Endometrium (tissue), 2 donors: ENCODE measurements around the gene GPR143.

Experiments
- FAIRE-seq: peaks from 2 replicates; lab custom pipeline; 2012; peaks lifted over from hg19 to GRCh38; lab: Jason Lieb, UNC
- donor health status: control.
- donor health status: control.

GPR143 gene

GRCh38 chrX:9708086-9708485 lies 57.6 kb downstream of the GPR143 start:
- no peak for FAIRE-seq

DNA sequence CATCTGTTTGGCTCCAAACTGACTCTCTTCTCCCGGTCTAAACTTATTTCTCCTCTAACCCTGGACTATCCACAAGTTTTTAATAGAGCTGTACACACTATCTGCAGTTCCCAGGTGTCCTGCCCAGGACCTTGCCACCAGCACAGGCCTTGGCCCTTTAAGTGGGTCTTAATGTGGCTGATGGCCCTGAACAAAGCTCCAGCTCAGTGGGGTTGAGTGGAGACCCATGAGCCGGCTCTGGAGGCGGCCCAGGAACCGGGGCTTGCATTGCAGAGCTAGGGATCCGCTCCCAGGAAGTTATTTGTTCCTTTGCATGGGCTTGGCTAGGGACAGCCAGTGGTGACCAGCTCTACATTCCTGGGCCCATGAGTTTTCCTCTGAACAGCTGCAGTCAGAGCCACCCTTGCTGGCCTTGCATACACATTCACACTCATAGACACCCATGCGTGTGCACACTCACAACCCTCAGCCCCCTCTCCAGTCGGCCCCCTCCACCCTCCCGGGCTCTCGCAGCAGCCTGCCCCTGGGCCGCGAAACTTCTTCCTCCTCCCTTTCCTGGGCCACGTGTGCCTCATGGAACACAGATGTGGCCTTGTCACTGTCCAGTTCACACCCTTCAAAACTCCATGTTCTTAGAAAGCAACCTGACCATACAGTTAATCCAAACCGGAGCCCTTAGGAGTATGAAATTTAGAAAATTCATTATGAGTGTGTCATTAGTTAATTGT lies 58.2 kb downstream of the GPR143 start:
- no peak for FAIRE-seq

GRCh38 chrX:9706421-9706820 lies 59.2 kb downstream of the GPR143 start:
- FAIRE-seq: no peak

GRCh38 chrX:9704876-9705465 lies 60.7 kb downstream of the GPR143 start:
- no peak for FAIRE-seq

DNA sequence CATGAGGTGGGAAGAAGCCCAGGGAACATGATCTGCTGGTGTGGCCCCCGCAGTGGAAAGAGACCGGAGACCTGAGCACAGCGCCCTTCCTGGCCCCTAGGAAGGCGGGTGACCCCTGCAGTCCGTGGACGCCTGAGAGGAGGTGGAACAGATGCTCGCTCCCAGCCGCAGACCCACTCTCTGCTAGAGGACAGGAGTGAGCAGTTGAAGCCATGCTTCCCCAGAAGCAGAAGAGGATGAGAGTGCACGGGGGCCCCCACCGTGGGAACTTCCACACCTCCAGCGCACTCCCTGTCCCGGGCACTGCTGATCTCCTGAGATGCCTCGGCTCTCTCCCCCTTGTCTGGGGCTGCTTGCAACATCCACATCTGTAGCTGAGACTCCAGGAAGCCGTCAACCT lies 62.2 kb downstream of the GPR143 start:
- no peak for FAIRE-seq

- no peak for FAIRE-seq
Observed at GRCh38 chrX:9701790-9702189, 63.9 kb downstream of the GPR143 start.

DNA sequence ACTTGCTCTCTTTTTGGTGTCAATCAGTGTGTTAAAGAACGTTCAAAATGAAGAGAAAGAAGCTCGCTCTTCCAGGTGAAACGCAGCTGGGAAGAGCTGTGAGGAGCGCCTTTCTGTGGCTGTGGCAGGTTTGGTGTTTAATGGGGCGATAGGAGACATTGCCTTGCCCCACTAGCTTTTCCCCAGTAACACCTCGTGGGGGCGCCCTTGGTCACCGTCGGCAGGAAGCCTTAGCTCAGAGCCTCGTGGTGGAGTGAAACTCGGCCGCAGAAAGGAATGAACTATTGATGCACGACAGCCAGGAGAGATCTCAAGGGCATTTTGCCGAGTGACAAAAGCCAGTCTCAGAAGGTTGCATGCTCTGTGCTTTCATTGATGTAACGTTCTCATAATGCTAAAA lies 65.1 kb downstream of the GPR143 start:
- FAIRE-seq: no peak

DNA sequence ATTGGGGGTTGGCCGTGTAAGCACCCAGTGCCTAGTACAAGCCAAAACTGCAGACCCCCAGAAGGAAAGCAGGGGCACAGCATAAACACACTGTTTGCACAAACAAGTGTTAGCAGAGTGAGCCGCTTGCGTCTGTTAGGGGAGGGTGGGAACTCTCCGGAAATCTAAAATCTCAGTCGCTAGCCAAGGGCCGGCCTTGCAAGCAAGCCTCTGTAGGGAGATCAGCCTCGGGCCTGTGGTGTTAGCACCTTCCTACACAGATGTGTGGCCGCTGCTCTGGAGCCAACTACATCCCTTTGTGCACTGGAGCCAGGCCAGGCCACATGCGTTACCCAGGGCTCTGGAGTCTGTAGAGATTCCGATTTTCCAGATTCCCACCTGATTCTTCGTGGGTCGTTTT lies 67.1 kb downstream of the GPR143 start:
- no peak for FAIRE-seq

- FAIRE-seq: no peak
Observed at GRCh38 chrX:9693307-9694001, 72.2 kb downstream of the GPR143 start.

- no peak for FAIRE-seq
Observed at GRCh38 chrX:9690046-9690445, 75.6 kb downstream of the GPR143 start.

- no peak for FAIRE-seq
Observed at GRCh38 chrX:9688833-9689232, 76.8 kb downstream of the GPR143 start.

GRCh38 chrX:9687899-9688298 lies 77.7 kb downstream of the GPR143 start:
- no peak for FAIRE-seq

GRCh38 chrX:9683350-9683749 lies 82.3 kb downstream of the GPR143 start:
- FAIRE-seq: no peak

DNA sequence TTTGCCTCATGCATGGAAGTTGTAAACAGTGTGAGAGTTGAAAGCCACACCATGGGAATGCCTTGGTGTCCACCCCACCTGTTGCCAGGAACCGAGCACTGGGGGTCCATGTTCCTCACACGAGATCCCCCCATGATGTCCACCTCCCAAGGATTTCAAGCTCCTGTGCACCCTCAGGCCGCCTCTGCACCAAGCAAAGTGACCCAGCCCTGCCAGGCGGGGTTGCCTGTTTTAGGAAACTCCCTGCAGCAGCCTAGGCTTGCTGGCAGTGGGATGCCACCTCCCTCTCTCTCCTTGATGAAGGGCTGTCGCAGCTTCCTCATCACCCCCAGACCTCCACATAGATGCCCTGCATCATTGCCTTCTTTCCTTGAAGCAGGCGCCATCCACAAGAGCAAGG lies 82.8 kb downstream of the GPR143 start:
- FAIRE-seq: no peak

DNA sequence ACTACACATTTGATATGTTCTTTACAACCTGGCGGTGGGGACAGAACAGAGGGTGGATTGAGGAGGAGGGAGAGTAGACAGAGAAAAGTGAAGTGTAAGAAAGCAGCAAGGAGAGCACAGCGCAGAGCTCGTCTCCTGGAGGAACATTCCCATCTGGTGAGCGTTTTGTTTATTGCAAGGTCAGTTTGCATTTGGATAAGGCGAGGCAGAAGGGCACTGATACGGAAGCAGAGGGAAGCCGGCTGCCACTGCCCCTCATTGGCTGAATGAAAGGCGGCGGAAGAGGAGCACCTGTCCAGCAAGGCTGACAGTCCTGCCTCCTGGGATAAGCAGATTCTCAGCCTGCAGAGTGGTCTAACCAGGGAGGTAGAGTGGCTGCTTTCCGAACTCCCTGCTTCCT lies 83.2 kb downstream of the GPR143 start:
- no peak for FAIRE-seq

- no peak for FAIRE-seq
Observed at GRCh38 chrX:9681422-9681821, 84.2 kb downstream of the GPR143 start.

GRCh38 chrX:9681011-9681410 lies 84.6 kb downstream of the GPR143 start:
- FAIRE-seq: no peak

DNA sequence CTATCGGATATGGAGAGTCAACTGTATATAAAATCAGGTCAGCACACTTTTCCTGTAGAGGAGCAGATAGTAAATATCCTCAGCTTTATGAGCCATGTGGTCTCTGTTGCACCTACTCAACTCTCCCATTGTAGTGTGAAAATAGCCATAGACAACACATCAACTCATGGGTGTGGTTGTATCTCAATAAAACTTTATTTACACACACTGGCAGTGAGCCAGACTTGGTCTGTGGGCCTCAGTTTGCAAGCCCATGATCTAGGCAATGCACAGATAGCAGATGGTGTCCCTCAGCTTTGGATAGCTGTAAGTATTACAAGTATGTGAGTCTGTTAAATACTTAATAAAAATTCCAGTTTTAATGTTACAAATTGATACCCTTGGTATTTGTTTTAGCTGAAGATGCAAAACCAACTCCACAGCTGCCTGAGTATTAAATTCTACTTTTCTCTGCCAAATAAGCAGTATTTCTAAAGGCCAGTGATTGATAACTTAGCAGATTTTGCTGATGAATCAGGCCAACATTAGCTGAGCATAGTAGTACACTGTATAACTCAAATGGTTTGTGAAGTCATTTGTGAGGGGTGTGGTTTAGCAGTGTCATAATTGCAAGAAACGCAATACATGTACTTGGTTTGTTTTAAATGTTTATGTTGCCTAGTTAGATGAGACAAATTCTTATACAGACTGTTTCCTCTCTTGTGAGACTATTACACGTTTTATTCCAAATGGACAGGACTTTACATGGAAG lies 87.3 kb downstream of the GPR143 start:
- FAIRE-seq: no peak

DNA sequence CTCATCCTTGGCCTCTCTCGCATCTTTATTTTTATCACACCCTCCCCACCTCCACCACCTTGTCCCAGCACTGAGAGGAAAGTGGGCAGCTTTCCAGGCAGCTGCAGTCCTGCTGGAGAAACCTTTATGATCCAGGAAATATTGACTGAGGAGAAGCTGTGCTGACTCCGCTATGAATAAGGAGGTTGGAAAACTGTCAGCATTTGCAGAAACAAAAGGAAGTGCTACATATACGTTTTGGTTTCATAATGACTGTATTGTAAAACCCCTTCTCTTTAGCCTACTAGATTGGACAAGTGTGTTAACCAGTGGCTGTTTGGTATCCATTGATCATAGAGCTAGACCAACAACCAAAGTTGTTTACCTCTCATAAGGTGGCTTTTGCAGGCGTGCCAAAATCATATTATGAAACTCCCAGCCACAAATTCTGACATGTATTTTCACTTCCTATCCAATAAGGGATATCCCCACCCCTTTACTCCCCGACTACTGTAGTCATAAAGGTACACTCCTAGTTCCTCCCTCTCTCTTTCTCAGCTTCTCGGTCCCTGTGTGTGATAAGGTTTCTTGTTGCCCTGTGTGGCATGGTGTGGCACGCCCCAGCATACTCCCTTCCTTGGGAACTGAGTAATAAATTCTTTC lies 88.4 kb downstream of the GPR143 start:
- FAIRE-seq: no peak

DNA sequence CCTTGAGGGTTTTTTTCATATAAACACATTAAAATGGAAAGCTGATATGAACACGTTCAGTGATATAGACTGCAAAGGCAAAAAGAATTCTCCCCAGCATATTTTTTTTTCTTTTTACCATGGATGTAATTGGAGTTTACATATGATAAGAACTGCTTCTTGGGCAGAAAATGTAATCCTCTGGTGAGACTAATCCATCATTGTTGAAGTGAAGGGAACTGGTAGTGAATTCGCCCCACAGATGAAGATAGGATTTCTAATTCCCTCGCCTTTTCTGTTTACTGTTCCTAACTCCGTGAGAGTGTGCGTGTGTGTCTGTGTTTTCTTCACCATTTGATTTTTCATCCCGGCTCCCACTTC lies 88.9 kb downstream of the GPR143 start:
- no peak for FAIRE-seq

GRCh38 chrX:9676306-9676705 lies 89.3 kb downstream of the GPR143 start:
- FAIRE-seq: no peak
